Thyroid gland (tissue), 4 donors: Measurements from ENCODE around the gene SPARCL1. TPM values are rescaled to one million over a fixed set of nuclear protein-coding genes. Genes with fewer than 3 reads are reported as not detected.

Experiments
- DNase-seq, 2 donors: peaks; one replicate each; pipeline ENCODE4 v3.0.0-alpha.2; 2019
- H3K27ac ChIP-seq, 3 donors: fragments of 200-600 bp; sonication (generic); 1 replicate in 2 of 3; 2 replicates in 1 of 3; pipeline ENCODE4 v1.5.1; 2016 to 2019; ENCODE audit warnings: mild to moderate bottlenecking in 1 of 3, moderate library complexity in 1 of 3
- H3K27me3 ChIP-seq: fragments of 200-600 bp; sonication (generic); one replicate; pipeline ENCODE4 v1.5.1; 2019
- H3K36me3 ChIP-seq, 2 donors: fragments of 200-600 bp; sonication (generic); one replicate each; pipeline ENCODE4 v1.5.1; 2016 to 2019
- H3K4me1 ChIP-seq, 2 donors: fragments of 200-600 bp; sonication (generic); one replicate each; pipeline ENCODE4 v1.5.1; 2017 to 2019
- H3K4me3 ChIP-seq, 3 donors: fragments of 200-600 bp; sonication (generic); replicated peaks in 1 of 3; 1 replicate in 2 of 3; 2 replicates in 1 of 3; pipeline ENCODE4 v1.5.1; 2016; ENCODE audit warnings: mild to moderate bottlenecking in 1 of 3
- H3K9me3 ChIP-seq: fragments of 200-600 bp; sonication (generic); one replicate; pipeline ENCODE4 v1.5.1; 2017
- CTCF ChIP-seq, 6 experiments: fragments of 200-600 bp in 3 of 6; fragments of 450-650 bp in 3 of 6; sonication (generic) in 3 of 6; IDR thresholded peaks; one replicate each; pipeline ENCODE4 v1.5.1; 2016 to 2019; ENCODE audit warnings: antibody characterized with exemption in 6 of 6, mild to moderate bottlenecking in 2 of 6, inconsistent platforms in 1 of 6, moderate library complexity in 1 of 6
- POLR2A ChIP-seq, 2 donors: fragments of 450-650 bp; IDR thresholded peaks; one replicate each; pipeline ENCODE4 v1.6.1; 2017; ENCODE audit warnings: antibody characterized with exemption in 2 of 2, mild to moderate bottlenecking in 2 of 2, moderate library complexity in 1 of 2
- WGBS, 2 donors: methylation state at CpG; one replicate each; pipeline ENCODE4 v1.1.5; 2017; 5-methylcytosine and 5-hydroxymethylcytosine counted together
- intact Hi-C: fragments of 100-400 bp; cut with DNase I; formaldehyde crosslinking; loops from one replicate; pipeline ENCODE4 v1.15.1; 2023
- total RNA-seq, 4 donors: library from RNA; depleted of rRNA; stranded (reverse); fragments of >200 nt; gene quantifications; one replicate each; pipeline ENCODE4 v1.2.3, GENCODE V29; 2016

The SPARCL1 gene
- total RNA-seq, 4 donors from 2014 or later = 234 to 569 (median 391) TPM

- no peak for TF ChIP-seq CTCF (IDR thresholded peaks at IDR 0.05)
- TF ChIP-seq POLR2A (IDR thresholded peaks at IDR 0.05) = no peak
- DNase-seq = no peak
- 88% methylated on average over 5 of the region's 5 CpGs for WGBS, 2 donors
- Histone ChIP-seq H3K27me3 (no peaks in the 10 kb centered on the region), H3K9me3 (no peaks in the 10 kb centered on the region), H3K27ac (no peak overlapping the region), H3K36me3 (no peaks in the 10 kb centered on the region), H3K4me1 (peaks cover 3 to 4% of the 10 kb centered on the region in 2 donors), H3K4me3 (no peak overlapping the region)
- intact Hi-C loops = no loop called here
Observed at GRCh38 chr4:87570290-87570805, 41.2 kb upstream of the SPARCL1 start.

GRCh38 chr4:87567191-87567590 is 38.0 kb upstream of the SPARCL1 start:
- WGBS, 2 donors = 79 to 92% methylated on average over 2 of the region's 2 CpGs
- no peak for TF ChIP-seq CTCF (IDR thresholded peaks at IDR 0.05)
- H3K27me3 ChIP-seq = no peaks in the 10 kb centered on the region
- intact Hi-C loops = no loop called here
- H3K4me1 ChIP-seq = no peaks in the 10 kb centered on the region
- H3K36me3 ChIP-seq = no peaks in the 10 kb centered on the region
- H3K4me3 ChIP-seq = no peak overlapping the region
- no peaks in the 10 kb centered on the region for H3K9me3 ChIP-seq
- DNase-seq = no peak
- H3K27ac ChIP-seq = no peak overlapping the region

GRCh38 chr4:87566276-87566675 is 37.1 kb upstream of the SPARCL1 start:
- no peak for DNase-seq
- Histone ChIP-seq H3K4me3 (no peak overlapping the region), H3K36me3 (no peaks in the 10 kb centered on the region), H3K4me1 (no peaks in the 10 kb centered on the region), H3K27ac (no peak overlapping the region), H3K27me3 (no peaks in the 10 kb centered on the region), H3K9me3 (no peaks in the 10 kb centered on the region)
- intact Hi-C loops = no loop called here
- TF ChIP-seq POLR2A (IDR thresholded peaks at IDR 0.05) = no peak
- TF ChIP-seq CTCF (IDR thresholded peaks at IDR 0.05) = no peak
- 61 to 62% methylated on average over 2 of the region's 2 CpGs for WGBS, 2 donors

GRCh38 chr4:87565746-87566145 is 36.6 kb upstream of the SPARCL1 start:
- Histone ChIP-seq H3K27ac (no peak overlapping the region), H3K36me3 (no peaks in the 10 kb centered on the region), H3K9me3 (no peaks in the 10 kb centered on the region), H3K27me3 (no peaks in the 10 kb centered on the region), H3K4me3 (no peak overlapping the region), H3K4me1 (no peaks in the 10 kb centered on the region)
- intact Hi-C loops = no loop called here
- 82 to 86% methylated on average over 4 of the region's 4 CpGs for WGBS, 2 donors
- no peak for DNase-seq
- TF ChIP-seq POLR2A (IDR thresholded peaks at IDR 0.05) (no peak), CTCF (IDR thresholded peaks at IDR 0.05) (no peak)

- Histone ChIP-seq H3K9me3 (no peaks in the 10 kb centered on the region), H3K4me3 (no peak overlapping the region), H3K4me1 (no peaks in the 10 kb centered on the region), H3K27ac (no peak overlapping the region), H3K36me3 (no peaks in the 10 kb centered on the region), H3K27me3 (no peaks in the 10 kb centered on the region)
- intact Hi-C loops = no loop called here
- TF ChIP-seq CTCF (IDR thresholded peaks at IDR 0.05) (no peak), POLR2A (IDR thresholded peaks at IDR 0.05) (no peak)
- no peak for DNase-seq
- WGBS, 2 donors = 97 to 98% methylated on average over 2 of the region's 2 CpGs
Observed at GRCh38 chr4:87560802-87561201, 31.6 kb upstream of the SPARCL1 start.
